Measurements from ENCODE around the gene PRDM16. TPM values are rescaled to one million over a fixed set of nuclear protein-coding genes. Genes with fewer than 3 reads are reported as not detected.

PRDM16 gene
- total and polyA plus RNA-seq, 2 donors (not counting 1 experiment from before 2014, with no cell fraction given) = 0.03 to 0.12 TPM

DNA sequence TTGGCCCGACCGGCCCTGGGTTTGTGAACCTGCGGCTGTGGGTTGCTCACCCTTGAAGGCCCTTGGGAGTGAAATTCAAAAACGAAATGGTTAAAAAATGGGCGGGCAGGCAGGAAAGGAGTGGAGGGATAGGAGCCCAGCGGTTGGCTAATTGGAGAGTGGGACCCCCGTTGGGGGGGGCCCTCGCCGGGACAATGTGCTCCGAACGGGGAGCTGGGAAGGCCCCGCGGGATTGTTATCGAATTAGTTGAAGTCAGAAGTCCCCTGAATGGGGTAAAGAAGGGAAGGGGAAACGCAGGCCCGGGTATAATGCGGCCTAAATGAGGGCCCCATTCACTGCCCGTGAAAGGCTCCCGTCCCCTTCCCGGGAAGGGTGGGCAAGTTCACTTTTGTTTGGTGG lies 135.7 kb downstream of the PRDM16 start:
- no peak overlapping the region for H3K9ac ChIP-seq (ENCODE audit: low read length)
- intact Hi-C loops (cut with micrococcal nuclease) = no loop called here
- H3K4me2 ChIP-seq (replicated peaks; ENCODE audit: low read depth, low read length, poor library complexity, severe bottlenecking) = no peak overlapping the region
- no peak overlapping the region for H3K4me3 ChIP-seq (ENCODE audit: control extremely low read depth in 1 of 5, extremely low read depth in 1 of 5, insufficient read depth in 1 of 5, low read depth in 2 of 5, low read length in 4 of 5)
- Mint-ChIP-seq H3K27me3 (no peaks in the 10 kb centered on the region), H3K4me1 (no peaks in the 10 kb centered on the region), H3K4me3 (no peak overlapping the region), H3K27ac (no peak overlapping the region), H3K9me3 (ENCODE audit: insufficient read depth) (no peaks in the 10 kb centered on the region)
- H3K27me3 ChIP-seq (replicated peaks in 1 of 4; ENCODE audit: control extremely low read depth in 1 of 4, control insufficient read depth in 3 of 4, insufficient read depth in 4 of 4, low read length in 3 of 4) = no peaks in the 10 kb centered on the region
- DNase-seq (no peak), ATAC-seq (ENCODE audit: low read depth) (no peak)
- no peak overlapping the region for H2AFZ ChIP-seq (ENCODE audit: insufficient read depth, low read depth, low read length, poor library complexity, severe bottlenecking)
- ChIA-PET CTCF (no interaction called here), POLR2A (no interaction called here)
- no peak for TF ChIP-seq EZH2 (IDR thresholded peaks at IDR 0.05; ENCODE audit: borderline replicate concordance, insufficient read depth, low read depth, low read length, poor library complexity, severe bottlenecking)
- TF ChIP-seq, protein P1, sequence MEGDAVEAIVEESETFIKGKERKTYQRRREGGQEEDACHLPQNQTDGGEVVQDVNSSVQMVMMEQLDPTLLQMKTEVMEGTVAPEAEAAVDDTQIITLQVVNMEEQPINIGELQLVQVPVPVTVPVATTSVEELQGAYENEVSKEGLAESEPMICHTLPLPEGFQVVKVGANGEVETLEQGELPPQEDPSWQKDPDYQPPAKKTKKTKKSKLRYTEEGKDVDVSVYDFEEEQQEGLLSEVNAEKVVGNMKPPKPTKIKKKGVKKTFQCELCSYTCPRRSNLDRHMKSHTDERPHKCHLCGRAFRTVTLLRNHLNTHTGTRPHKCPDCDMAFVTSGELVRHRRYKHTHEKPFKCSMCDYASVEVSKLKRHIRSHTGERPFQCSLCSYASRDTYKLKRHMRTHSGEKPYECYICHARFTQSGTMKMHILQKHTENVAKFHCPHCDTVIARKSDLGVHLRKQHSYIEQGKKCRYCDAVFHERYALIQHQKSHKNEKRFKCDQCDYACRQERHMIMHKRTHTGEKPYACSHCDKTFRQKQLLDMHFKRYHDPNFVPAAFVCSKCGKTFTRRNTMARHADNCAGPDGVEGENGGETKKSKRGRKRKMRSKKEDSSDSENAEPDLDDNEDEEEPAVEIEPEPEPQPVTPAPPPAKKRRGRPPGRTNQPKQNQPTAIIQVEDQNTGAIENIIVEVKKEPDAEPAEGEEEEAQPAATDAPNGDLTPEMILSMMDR (IDR thresholded peaks at IDR 0.05) = no peak
- H3K27ac ChIP-seq (ENCODE audit: low read length in 2 of 2) = no peak overlapping the region
- H4K20me1 ChIP-seq (ENCODE audit: control insufficient read depth, insufficient read depth, low read length, poor library complexity, severe bottlenecking) = no peaks in the 10 kb centered on the region
- no peaks in the 10 kb centered on the region for H3K79me2 ChIP-seq (ENCODE audit: control insufficient read depth, insufficient read depth, low read length)
- no peaks in the 10 kb centered on the region for H3K4me1 ChIP-seq (ENCODE audit: control insufficient read depth in 2 of 2, insufficient read depth in 2 of 2, low read length in 2 of 2)
- no peaks in the 10 kb centered on the region for H3K9me3 ChIP-seq (ENCODE audit: control extremely low read depth in 1 of 3, control insufficient read depth in 2 of 3, insufficient read depth in 1 of 3, low read length in 2 of 3)
- WGBS (ENCODE audit: insufficient coverage) = 83% methylated on average over 19 of the region's 20 CpGs
- H3K36me3 ChIP-seq (replicated peaks in 1 of 2; ENCODE audit: control extremely low read depth in 1 of 2, control insufficient read depth in 1 of 2, extremely low read depth in 1 of 2, insufficient read depth in 2 of 2, low read length in 1 of 2) = no peaks in the 10 kb centered on the region

DNA sequence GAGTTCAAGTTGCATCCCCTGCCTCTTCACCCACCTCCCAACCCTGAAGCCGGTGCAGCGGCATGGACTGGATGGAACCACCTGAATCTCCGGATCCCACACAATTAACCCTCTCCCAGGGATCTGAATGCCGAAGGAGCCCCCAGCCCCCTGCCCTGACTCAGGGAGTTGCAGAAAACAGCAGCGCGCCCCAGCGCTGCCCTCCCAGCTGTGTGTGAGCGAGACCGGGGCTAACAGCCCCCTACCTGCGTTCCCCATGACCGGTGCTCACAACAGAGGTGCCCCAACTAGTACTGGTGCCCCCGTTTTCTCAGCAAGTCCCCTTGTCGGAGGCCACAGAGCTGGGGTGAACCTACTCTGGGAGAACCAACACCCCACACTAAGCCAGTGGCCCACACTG lies 136.8 kb downstream of the PRDM16 start:
- no peak overlapping the region for H3K4me3 ChIP-seq (ENCODE audit: control extremely low read depth in 1 of 5, extremely low read depth in 1 of 5, insufficient read depth in 1 of 5, low read depth in 2 of 5, low read length in 4 of 5)
- H3K4me1 Mint-ChIP-seq = no peaks in the 10 kb centered on the region
- no peaks in the 10 kb centered on the region for H3K36me3 ChIP-seq (replicated peaks in 1 of 2; ENCODE audit: control extremely low read depth in 1 of 2, control insufficient read depth in 1 of 2, extremely low read depth in 1 of 2, insufficient read depth in 2 of 2, low read length in 1 of 2)
- no peak overlapping the region for H2AFZ ChIP-seq (ENCODE audit: insufficient read depth, low read depth, low read length, poor library complexity, severe bottlenecking)
- H3K4me1 ChIP-seq (ENCODE audit: control insufficient read depth in 2 of 2, insufficient read depth in 2 of 2, low read length in 2 of 2) = no peaks in the 10 kb centered on the region
- H3K9me3 Mint-ChIP-seq (ENCODE audit: insufficient read depth) = no peaks in the 10 kb centered on the region
- no peak for TF ChIP-seq EZH2 (IDR thresholded peaks at IDR 0.05; ENCODE audit: borderline replicate concordance, insufficient read depth, low read depth, low read length, poor library complexity, severe bottlenecking)
- TF ChIP-seq, protein P1 (IDR thresholded peaks at IDR 0.05) = no peak
- H3K4me2 ChIP-seq (replicated peaks; ENCODE audit: low read depth, low read length, poor library complexity, severe bottlenecking) = no peak overlapping the region
- no peak overlapping the region for H3K27ac ChIP-seq (ENCODE audit: low read length in 2 of 2)
- H3K9ac ChIP-seq (ENCODE audit: low read length) = no peak overlapping the region
- ChIA-PET POLR2A (no interaction called here), CTCF (no interaction called here)
- no peaks in the 10 kb centered on the region for H3K79me2 ChIP-seq (ENCODE audit: control insufficient read depth, insufficient read depth, low read length)
- no peak overlapping the region for H3K27ac Mint-ChIP-seq
- DNase-seq (no peak), ATAC-seq (ENCODE audit: low read depth) (no peak)
- H3K4me3 Mint-ChIP-seq = no peak overlapping the region
- H3K9me3 ChIP-seq (ENCODE audit: control extremely low read depth in 1 of 3, control insufficient read depth in 2 of 3, insufficient read depth in 1 of 3, low read length in 2 of 3) = no peaks in the 10 kb centered on the region
- over 99% methylated on average over 12 of the region's 13 CpGs for WGBS (ENCODE audit: insufficient coverage)
- intact Hi-C loops (cut with micrococcal nuclease) = no loop called here
- H4K20me1 ChIP-seq (ENCODE audit: control insufficient read depth, insufficient read depth, low read length, poor library complexity, severe bottlenecking) = no peaks in the 10 kb centered on the region
- H3K27me3 Mint-ChIP-seq = no peaks in the 10 kb centered on the region
- no peaks in the 10 kb centered on the region for H3K27me3 ChIP-seq (replicated peaks in 1 of 4; ENCODE audit: control extremely low read depth in 1 of 4, control insufficient read depth in 3 of 4, insufficient read depth in 4 of 4, low read length in 3 of 4)
